ENCODE data around the gene FERMT2.

GRCh38 chr14:52988139-52988538 lies 37.3 kb upstream of the FERMT2 start:
- TF ChIP-seq CTCF (IDR thresholded peaks at IDR 0.05) (no peak), POLR2A (IDR thresholded peaks at IDR 0.05) (no peak)

All from uterus (tissue), 2 donors.